DOHH2 (cell line): ENCODE measurements around the gene SMURF1.

Source experiments
- H3F3A ChIP-seq: fragments of 200-600 bp; sonication (generic), shearing (Covaris generic); 2 replicates; pipeline ENCODE4 v1.6.0; 2016; ENCODE audit warnings: antibody characterized with exemption, mild to moderate bottlenecking; ENCODE audit not compliant: control insufficient read depth, insufficient read depth
- H3K27ac ChIP-seq: fragments of 200-600 bp; sonication (generic); 2 replicates; pipeline ENCODE4 v1.5.1; 2014; ENCODE audit warnings: low read depth, mild to moderate bottlenecking, low read length, moderate library complexity
- H3K27me3 ChIP-seq: fragments of 200-600 bp; sonication (generic); 2 replicates; pipeline ENCODE4 v1.6.1; 2014; ENCODE audit warnings: mild to moderate bottlenecking, low read length, mixed read lengths; ENCODE audit not compliant: control insufficient read depth
- H3K36me3 ChIP-seq: fragments of 200-600 bp; sonication (generic); 2 replicates; pipeline ENCODE4 v1.6.1; 2014; ENCODE audit warnings: mild to moderate bottlenecking, low read length, moderate library complexity, mixed read lengths; ENCODE audit not compliant: control insufficient read depth
- H3K4me1 ChIP-seq: fragments of 200-600 bp; sonication (generic); 2 replicates; pipeline ENCODE4 v1.6.1; 2014; ENCODE audit warnings: mild to moderate bottlenecking, low read length, mixed read lengths; ENCODE audit not compliant: control insufficient read depth
- H3K4me2 ChIP-seq: fragments of 200-600 bp; sonication (generic); 2 replicates; pipeline ENCODE4 v1.6.0; 2014; ENCODE audit warnings: mild to moderate bottlenecking, low read length, moderate library complexity
- H3K4me3 ChIP-seq: fragments of 200-600 bp; sonication (generic); 2 replicates; pipeline ENCODE4 v1.5.1; 2014; ENCODE audit warnings: mild to moderate bottlenecking, low read length, mixed read lengths
- H3K79me2 ChIP-seq: fragments of 200-600 bp; sonication (generic); 2 replicates; pipeline ENCODE4 v1.6.1; 2014; ENCODE audit warnings: mild to moderate bottlenecking, low read length, mixed read lengths; ENCODE audit not compliant: control insufficient read depth
- H3K9me2 ChIP-seq: fragments of 200-600 bp; sonication (generic); replicated peaks from 2 replicates; pipeline ENCODE4 v1.6.1; 2014; ENCODE audit warnings: mild to moderate bottlenecking, low read length, mixed read lengths; ENCODE audit not compliant: control insufficient read depth
- H3K9me3 ChIP-seq: fragments of 200-600 bp; sonication (generic); 2 replicates; pipeline ENCODE4 v1.6.1; 2014; ENCODE audit warnings: antibody characterized with exemption, low read length, mixed read lengths; ENCODE audit not compliant: control insufficient read depth, insufficient read depth
- H4K20me1 ChIP-seq: fragments of 200-600 bp; sonication (generic); 2 replicates; pipeline ENCODE4 v1.6.0; 2014; ENCODE audit warnings: low read depth, mild to moderate bottlenecking, antibody characterized with exemption, low read length, moderate library complexity; ENCODE audit not compliant: control insufficient read depth, insufficient read depth
- EZH2phosphoT487 ChIP-seq: fragments of 200-600 bp; sonication (generic); IDR thresholded peaks from 2 replicates; pipeline ENCODE4 v1.6.1; 2017; ENCODE audit warnings: borderline replicate concordance, mild to moderate bottlenecking, antibody characterized with exemption, low read length, moderate library complexity, mixed read lengths
- TF ChIP-seq, protein P1 (sequence below): fragments of 200-600 bp; sonication (generic); IDR thresholded peaks from one replicate; pipeline ENCODE4 v1.5.1; 2014; ENCODE audit warnings: antibody characterized with exemption, mild to moderate bottlenecking, low read depth, low read length; ENCODE audit not compliant: poor library complexity, severe bottlenecking

Gene SMURF1

DNA sequence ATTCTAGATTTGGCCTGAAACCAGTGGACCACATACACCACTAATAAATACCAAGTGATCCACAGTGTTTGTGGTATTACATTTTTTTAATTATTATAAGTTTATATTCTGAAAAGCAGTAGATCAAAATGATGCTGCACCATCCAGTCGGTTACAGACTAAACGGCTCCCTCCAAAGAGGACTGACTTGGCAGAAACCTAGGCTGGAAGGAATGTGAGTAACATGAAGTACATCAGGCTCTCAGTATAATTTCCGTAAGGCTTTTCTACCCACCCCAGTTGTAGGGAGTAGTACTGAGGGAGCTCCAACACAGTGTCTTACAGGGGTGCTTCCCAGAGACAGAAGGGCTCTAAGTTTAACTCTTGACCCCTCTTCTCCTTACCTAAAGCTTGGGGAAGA is 146.1 kb downstream of the SMURF1 start:
- Histone ChIP-seq H3K4me1 (no peaks in the 10 kb centered on the region), H3K9me3 (no peaks in the 10 kb centered on the region), H3K27ac (no peak overlapping the region), H3K9me2 (no peaks in the 10 kb centered on the region), H3K79me2 (no peaks in the 10 kb centered on the region), H4K20me1 (no peaks in the 10 kb centered on the region; the same call in 1 of the 2 replicates), H3K36me3 (peaks cover 82% of the 10 kb centered on the region), H3K4me2 (no peak overlapping the region), H3K27me3 (no peaks in the 10 kb centered on the region), H3K4me3 (no peak overlapping the region), H3F3A (no peaks in the 10 kb centered on the region)
- TF ChIP-seq EZH2phosphoT487 = no peak
- TF ChIP-seq, protein P1, sequence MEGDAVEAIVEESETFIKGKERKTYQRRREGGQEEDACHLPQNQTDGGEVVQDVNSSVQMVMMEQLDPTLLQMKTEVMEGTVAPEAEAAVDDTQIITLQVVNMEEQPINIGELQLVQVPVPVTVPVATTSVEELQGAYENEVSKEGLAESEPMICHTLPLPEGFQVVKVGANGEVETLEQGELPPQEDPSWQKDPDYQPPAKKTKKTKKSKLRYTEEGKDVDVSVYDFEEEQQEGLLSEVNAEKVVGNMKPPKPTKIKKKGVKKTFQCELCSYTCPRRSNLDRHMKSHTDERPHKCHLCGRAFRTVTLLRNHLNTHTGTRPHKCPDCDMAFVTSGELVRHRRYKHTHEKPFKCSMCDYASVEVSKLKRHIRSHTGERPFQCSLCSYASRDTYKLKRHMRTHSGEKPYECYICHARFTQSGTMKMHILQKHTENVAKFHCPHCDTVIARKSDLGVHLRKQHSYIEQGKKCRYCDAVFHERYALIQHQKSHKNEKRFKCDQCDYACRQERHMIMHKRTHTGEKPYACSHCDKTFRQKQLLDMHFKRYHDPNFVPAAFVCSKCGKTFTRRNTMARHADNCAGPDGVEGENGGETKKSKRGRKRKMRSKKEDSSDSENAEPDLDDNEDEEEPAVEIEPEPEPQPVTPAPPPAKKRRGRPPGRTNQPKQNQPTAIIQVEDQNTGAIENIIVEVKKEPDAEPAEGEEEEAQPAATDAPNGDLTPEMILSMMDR = no peak

- no peaks in the 10 kb centered on the region for H3K79me2 ChIP-seq
- no peaks in the 10 kb centered on the region for H3K9me2 ChIP-seq
- no peaks in the 10 kb centered on the region for H3F3A ChIP-seq
- TF ChIP-seq EZH2phosphoT487 = no peak
- TF ChIP-seq, protein P1 = no peak
- no peak overlapping the region for H3K4me3 ChIP-seq
- no peak overlapping the region for H3K4me2 ChIP-seq
- H3K27ac ChIP-seq = no peak overlapping the region
- H3K27me3 ChIP-seq = no peaks in the 10 kb centered on the region
- no peaks in the 10 kb centered on the region; the same call in 1 of the 2 replicates for H4K20me1 ChIP-seq
- H3K36me3 ChIP-seq = peaks cover 84% of the 10 kb centered on the region
- H3K9me3 ChIP-seq = no peaks in the 10 kb centered on the region
- no peaks in the 10 kb centered on the region for H3K4me1 ChIP-seq
Observed at GRCh38 chr7:98996150-98996552, 147.8 kb downstream of the SMURF1 start.

DNA sequence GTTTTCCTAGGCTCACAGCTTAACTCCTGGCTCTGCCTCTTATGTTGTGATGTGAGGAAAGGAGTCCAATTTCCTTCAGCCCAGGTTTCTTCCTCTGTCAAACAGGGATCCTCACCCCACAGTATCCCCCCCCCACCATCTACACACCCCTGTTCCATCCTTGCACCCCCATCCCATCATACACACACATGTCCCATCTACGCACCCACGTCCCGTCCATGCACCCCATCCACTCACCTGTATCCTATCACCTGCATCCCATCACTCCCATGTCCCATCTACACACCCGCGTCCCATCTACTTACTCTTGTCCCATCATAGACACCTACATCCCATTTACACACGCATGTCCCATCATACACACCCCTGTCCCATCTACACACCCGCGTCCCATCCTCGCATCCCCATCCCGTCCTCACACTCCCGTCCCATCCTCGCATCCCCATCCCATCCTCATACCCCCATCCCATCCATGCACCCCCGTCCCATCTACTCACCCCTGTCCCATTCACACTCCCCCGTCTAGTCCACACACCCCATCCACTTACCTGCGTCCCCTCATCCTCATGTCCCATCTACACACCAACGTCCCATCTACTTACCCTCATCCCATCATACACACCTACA is 148.3 kb downstream of the SMURF1 start:
- H3K27ac ChIP-seq = no peak overlapping the region
- no peak overlapping the region for H3K4me3 ChIP-seq
- no peaks in the 10 kb centered on the region for H3K79me2 ChIP-seq
- H4K20me1 ChIP-seq = no peaks in the 10 kb centered on the region; the same call in 1 of the 2 replicates
- no peaks in the 10 kb centered on the region for H3K9me2 ChIP-seq
- H3K4me1 ChIP-seq = no peaks in the 10 kb centered on the region
- no peak overlapping the region for H3K4me2 ChIP-seq
- H3K9me3 ChIP-seq = no peaks in the 10 kb centered on the region
- TF ChIP-seq EZH2phosphoT487 = no peak
- TF ChIP-seq, protein P1 = no peak
- peaks cover 84% of the 10 kb centered on the region for H3K36me3 ChIP-seq
- H3F3A ChIP-seq = no peaks in the 10 kb centered on the region
- H3K27me3 ChIP-seq = no peaks in the 10 kb centered on the region
